ENCODE data around the gene ZNF234. TPM values are rescaled to one million over a fixed set of nuclear protein-coding genes. Genes with fewer than 3 reads are reported as not detected.
A peak's percentile ranks its signal among the peaks of the same experiment; 100 is the strongest.
"Not testable (repeated sequence)": the region's sequence is repeated elsewhere in the genome, so short reads cannot be mapped to it uniquely, and the experiment has no call there.

The ZNF234 gene
- total RNA-seq, 1 donor from 2014 or later, result 19.3 TPM

DNA sequence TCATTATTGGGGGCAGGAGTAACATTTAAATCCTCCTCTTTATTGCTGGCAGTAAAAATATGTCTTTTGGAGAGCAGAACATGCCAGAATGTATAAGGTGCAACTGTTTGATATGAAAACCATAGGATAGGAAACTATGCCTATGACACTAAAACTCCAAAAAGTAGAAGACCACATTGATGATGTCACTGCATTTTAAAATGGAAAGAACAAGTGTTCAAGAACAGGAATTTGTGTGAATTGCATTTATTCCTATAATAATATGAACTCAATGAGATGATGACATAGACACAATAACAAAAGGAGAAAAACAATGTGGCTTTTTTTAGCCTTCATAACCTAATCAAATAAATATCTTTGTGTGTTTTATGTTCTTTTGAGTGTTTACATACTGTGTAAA, 31.9 kb upstream of the ZNF234 start:
- Mint-ChIP-seq H3K4me1 (ENCODE audit: unreplicated experiment) (peaks cover 12% of the 10 kb centered on the region), H3K27me3 (ENCODE audit: unreplicated experiment) (no peaks in the 10 kb centered on the region), H3K9me3 (ENCODE audit: unreplicated experiment) (peaks cover 37% of the 10 kb centered on the region), H3K27ac (ENCODE audit: unreplicated experiment) (no peak overlapping the region), H3K4me3 (ENCODE audit: unreplicated experiment) (no peak overlapping the region), H3K36me3 (ENCODE audit: unreplicated experiment) (peaks cover 46% of the 10 kb centered on the region)
- no peak for DNase-seq (ENCODE audit: extremely low spot score, unreplicated experiment)
- TF ChIP-seq, protein P1, sequence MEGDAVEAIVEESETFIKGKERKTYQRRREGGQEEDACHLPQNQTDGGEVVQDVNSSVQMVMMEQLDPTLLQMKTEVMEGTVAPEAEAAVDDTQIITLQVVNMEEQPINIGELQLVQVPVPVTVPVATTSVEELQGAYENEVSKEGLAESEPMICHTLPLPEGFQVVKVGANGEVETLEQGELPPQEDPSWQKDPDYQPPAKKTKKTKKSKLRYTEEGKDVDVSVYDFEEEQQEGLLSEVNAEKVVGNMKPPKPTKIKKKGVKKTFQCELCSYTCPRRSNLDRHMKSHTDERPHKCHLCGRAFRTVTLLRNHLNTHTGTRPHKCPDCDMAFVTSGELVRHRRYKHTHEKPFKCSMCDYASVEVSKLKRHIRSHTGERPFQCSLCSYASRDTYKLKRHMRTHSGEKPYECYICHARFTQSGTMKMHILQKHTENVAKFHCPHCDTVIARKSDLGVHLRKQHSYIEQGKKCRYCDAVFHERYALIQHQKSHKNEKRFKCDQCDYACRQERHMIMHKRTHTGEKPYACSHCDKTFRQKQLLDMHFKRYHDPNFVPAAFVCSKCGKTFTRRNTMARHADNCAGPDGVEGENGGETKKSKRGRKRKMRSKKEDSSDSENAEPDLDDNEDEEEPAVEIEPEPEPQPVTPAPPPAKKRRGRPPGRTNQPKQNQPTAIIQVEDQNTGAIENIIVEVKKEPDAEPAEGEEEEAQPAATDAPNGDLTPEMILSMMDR (IDR thresholded peaks at IDR 0.05), result no peak

DNA sequence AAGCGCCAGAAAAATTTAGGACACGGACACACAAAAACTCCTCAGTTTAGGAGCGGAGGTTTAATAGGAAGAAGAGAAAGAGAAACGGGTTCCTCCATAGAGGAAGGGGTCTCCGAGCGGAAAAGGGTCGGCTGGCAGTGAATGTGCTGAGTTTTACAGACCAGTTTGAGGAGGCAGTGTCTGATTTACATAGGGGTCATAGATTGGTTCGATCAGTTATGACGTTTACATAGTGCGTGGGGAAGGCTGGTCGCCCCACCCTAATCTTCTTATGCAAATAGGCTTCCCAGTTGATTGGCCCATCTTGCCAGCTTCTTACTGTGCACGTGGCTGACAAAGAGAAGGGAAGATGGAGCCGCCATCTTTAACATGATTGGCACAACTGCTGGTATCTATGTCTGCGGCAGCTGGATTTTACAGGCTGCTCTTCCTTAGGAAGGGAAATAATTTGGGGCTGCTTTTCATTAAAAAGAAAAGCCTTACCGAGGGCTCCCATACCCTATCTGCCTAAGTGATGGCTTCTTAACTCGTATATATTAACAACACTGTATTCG, 29.4 kb upstream of the ZNF234 start:
- Mint-ChIP-seq H3K36me3 (ENCODE audit: unreplicated experiment) (peaks cover 31% of the 10 kb centered on the region), H3K27me3 (ENCODE audit: unreplicated experiment) (no peaks in the 10 kb centered on the region), H3K9me3 (ENCODE audit: unreplicated experiment) (peaks cover 32% of the 10 kb centered on the region), H3K4me1 (ENCODE audit: unreplicated experiment) (peaks cover 20% of the 10 kb centered on the region), H3K27ac (ENCODE audit: unreplicated experiment) (peak overlapping the region; percentile 98), H3K4me3 (ENCODE audit: unreplicated experiment) (peak overlapping the region; percentile 96)
- TF ChIP-seq, protein P1 (IDR thresholded peaks at IDR 0.05), result no peak
- DNase-seq (ENCODE audit: extremely low spot score, unreplicated experiment), result no peak

DNA sequence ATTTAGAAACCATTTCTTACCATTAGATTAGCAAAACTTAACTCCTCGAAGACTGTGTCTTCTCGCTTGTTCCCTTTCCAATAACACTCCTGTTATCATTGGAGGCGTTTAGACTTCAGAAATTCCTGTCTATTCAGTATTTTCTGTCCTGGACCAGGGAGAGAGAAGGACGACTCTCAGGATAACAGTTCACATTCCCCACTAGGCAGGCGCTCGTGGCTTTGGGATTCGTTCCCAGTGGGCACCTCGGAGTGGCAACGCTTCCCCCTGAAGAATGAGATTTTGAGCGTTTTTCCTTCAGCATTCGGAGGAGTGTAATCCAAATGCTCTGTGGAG, 28.6 kb upstream of the ZNF234 start:
- H3K4me3 Mint-ChIP-seq (ENCODE audit: unreplicated experiment), result peak overlapping the region; percentile 96
- no peak for DNase-seq (ENCODE audit: extremely low spot score, unreplicated experiment)
- H3K36me3 Mint-ChIP-seq (ENCODE audit: unreplicated experiment), result peaks cover 23% of the 10 kb centered on the region
- peaks cover 20% of the 10 kb centered on the region for H3K4me1 Mint-ChIP-seq (ENCODE audit: unreplicated experiment)
- H3K27me3 Mint-ChIP-seq (ENCODE audit: unreplicated experiment), result no peaks in the 10 kb centered on the region
- H3K9me3 Mint-ChIP-seq (ENCODE audit: unreplicated experiment), result peaks cover 24% of the 10 kb centered on the region
- H3K27ac Mint-ChIP-seq (ENCODE audit: unreplicated experiment), result peak overlapping the region; percentile 98
- TF ChIP-seq, protein P1 (IDR thresholded peaks at IDR 0.05), result no peak

DNA sequence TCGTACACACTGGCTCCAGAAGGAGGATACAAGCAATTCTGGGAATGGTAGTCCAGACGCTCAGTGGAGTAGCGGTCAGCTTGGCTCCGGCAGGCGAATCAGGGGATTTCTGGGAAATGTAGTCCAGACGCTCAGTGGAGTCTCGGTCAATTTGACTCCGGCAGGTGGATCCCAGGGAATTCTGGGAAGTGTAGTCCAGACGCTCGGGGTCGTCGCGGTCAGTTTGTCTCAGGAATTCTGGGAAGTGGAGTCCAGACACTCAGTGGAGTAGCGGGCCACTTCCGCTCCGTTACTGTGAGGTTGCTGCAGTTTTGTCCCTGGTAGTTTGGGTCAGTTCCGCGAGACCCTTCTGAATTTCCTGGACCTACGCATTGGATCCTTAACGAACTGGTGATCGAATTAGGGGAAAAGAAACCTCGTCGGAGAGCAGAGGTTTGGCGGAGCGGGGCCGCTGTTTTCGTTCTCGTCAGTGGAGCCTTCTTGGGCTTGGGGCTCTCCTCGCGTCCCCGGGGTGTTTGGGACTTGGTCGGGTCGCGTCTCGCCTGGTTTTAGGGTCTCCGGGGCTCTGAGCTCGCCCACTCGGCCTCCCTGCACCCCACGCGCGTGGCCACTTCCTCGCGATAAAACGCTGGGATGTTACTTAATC, 28.1 kb upstream of the ZNF234 start, which contains the start of gene ZNF225:
Gene ZNF225, plus strand, starts transcription at position 262 of the 646 bp plus-strand sequence. CDS start 2,429 bp downstream, outside the sequence.
- no peaks in the 10 kb centered on the region for H3K27me3 Mint-ChIP-seq (ENCODE audit: unreplicated experiment)
- peaks cover 22% of the 10 kb centered on the region for H3K36me3 Mint-ChIP-seq (ENCODE audit: unreplicated experiment)
- H3K4me3 Mint-ChIP-seq (ENCODE audit: unreplicated experiment), result peak within 1 kb of the TSS; percentile 96
- peaks cover 20% of the 10 kb centered on the region for H3K4me1 Mint-ChIP-seq (ENCODE audit: unreplicated experiment)
- H3K9me3 Mint-ChIP-seq (ENCODE audit: unreplicated experiment), result peaks cover 19% of the 10 kb centered on the region
- peak; percentile 97 for DNase-seq (ENCODE audit: extremely low spot score, unreplicated experiment)
- TF ChIP-seq, protein P1 (IDR thresholded peaks at IDR 0.05), result peak; percentile 11
- peak within 1 kb of the TSS; percentile 98 for H3K27ac Mint-ChIP-seq (ENCODE audit: unreplicated experiment)

DNA sequence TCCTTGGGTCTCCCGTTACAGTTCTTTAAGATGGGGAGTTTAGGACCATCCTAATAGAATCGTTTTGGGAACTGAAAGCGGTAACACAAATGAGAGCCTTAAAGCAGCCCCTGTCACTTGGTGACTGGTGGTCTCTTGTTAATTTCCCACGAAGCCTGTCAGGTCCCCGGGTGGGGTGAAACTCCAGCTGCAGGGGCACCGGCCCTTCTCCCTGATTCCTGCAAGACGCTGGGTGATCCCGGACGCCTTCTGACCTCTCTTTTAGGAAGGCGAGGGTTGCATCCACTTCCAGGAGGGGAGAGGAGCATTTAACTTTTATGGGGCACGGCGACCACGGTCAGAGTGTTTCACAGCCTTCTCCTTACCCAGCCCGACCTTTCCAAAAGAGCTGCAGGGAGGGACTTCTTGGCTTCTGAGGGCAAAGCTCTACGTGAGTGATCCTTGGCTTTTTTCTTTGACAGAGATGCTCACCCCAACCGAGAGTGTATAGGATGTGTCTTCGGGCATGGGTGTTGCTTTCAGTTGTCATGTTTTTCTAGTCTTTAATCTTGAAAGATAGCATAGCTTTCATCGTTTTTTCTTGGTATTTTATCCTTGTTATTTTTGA, 27.5 kb upstream of the ZNF234 start:
- H3K4me3 Mint-ChIP-seq (ENCODE audit: unreplicated experiment), result peak overlapping the region; percentile 96
- H3K4me1 Mint-ChIP-seq (ENCODE audit: unreplicated experiment), result peaks cover 20% of the 10 kb centered on the region
- peaks cover 27% of the 10 kb centered on the region for H3K36me3 Mint-ChIP-seq (ENCODE audit: unreplicated experiment)
- peak overlapping the region; percentile 98 for H3K27ac Mint-ChIP-seq (ENCODE audit: unreplicated experiment)
- TF ChIP-seq, protein P1 (IDR thresholded peaks at IDR 0.05), result no peak
- H3K9me3 Mint-ChIP-seq (ENCODE audit: unreplicated experiment), result peaks cover 17% of the 10 kb centered on the region
- DNase-seq (ENCODE audit: extremely low spot score, unreplicated experiment), result no peak
- H3K27me3 Mint-ChIP-seq (ENCODE audit: unreplicated experiment), result no peaks in the 10 kb centered on the region

DNA sequence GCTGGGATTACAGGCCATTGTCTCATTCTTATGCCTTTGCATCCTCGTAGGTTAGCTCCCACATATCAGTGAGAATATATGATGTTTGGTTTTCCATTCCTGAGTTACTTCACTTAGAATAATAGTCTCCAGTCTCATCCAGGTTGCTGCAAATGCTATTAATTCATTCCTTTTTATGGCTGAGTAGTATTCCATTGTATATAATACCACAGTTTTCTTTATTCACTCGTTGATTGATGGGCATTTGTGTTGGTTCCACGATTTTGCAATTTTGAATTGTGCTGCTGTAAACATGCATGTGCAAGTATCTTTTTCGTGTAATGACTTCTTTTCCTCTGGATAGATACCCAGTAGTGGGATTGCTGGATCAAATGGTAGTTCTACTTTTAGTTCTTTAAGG, 20.2 kb upstream of the ZNF234 start:
- not testable (repeated sequence) for H3K27ac Mint-ChIP-seq (ENCODE audit: unreplicated experiment); H3K4me3 Mint-ChIP-seq (ENCODE audit: unreplicated experiment); H3K27me3 Mint-ChIP-seq (ENCODE audit: unreplicated experiment); H3K4me1 Mint-ChIP-seq (ENCODE audit: unreplicated experiment); DNase-seq (ENCODE audit: extremely low spot score, unreplicated experiment)
- H3K9me3 Mint-ChIP-seq (ENCODE audit: unreplicated experiment), result peaks cover 29% of the 10 kb centered on the region
- H3K36me3 Mint-ChIP-seq (ENCODE audit: unreplicated experiment), result peaks cover 80% of the 10 kb centered on the region
